Stimulated activated CD4-positive, alpha-beta T cell treated with anti-CD3 and anti-CD28 coated beads, Interleukin-2, amount 100 ng/mL, for 48 hours (primary cell): ENCODE results near the gene MINPP1.
"Not testable (repeated sequence)": the region's sequence is repeated elsewhere in the genome, so short reads cannot be mapped to it uniquely, and the experiment has no call there.

ENCODE experiments used
- DNase-seq, 2 donors: peaks; one replicate each; pipeline ENCODE4 v3.0.0-alpha.2; 2020

The MINPP1 gene, protein sequence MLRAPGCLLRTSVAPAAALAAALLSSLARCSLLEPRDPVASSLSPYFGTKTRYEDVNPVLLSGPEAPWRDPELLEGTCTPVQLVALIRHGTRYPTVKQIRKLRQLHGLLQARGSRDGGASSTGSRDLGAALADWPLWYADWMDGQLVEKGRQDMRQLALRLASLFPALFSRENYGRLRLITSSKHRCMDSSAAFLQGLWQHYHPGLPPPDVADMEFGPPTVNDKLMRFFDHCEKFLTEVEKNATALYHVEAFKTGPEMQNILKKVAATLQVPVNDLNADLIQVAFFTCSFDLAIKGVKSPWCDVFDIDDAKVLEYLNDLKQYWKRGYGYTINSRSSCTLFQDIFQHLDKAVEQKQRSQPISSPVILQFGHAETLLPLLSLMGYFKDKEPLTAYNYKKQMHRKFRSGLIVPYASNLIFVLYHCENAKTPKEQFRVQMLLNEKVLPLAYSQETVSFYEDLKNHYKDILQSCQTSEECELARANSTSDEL

DNA sequence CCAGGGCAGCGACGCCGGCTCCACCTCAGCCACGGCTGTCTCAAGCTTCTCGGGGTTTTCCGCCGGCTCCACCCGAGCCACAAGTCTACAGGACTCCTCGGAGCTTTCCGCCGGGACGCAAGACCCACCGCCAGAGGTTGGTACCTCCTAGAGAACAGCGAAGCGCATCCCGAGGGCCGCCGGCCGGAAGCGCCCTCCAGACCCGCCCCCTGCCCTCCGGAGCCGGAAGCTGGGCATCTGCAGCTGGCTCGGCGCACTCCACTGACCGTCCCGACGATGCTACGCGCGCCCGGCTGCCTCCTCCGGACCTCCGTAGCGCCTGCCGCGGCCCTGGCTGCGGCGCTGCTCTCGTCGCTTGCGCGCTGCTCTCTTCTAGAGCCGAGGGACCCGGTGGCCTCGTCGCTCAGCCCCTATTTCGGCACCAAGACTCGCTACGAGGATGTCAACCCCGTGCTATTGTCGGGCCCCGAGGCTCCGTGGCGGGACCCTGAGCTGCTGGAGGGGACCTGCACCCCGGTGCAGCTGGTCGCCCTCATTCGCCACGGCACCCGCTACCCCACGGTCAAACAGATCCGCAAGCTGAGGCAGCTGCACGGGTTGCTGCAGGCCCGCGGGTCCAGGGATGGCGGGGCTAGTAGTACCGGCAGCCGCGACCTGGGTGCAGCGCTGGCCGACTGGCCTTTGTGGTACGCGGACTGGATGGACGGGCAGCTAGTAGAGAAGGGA lies at the start of gene MINPP1:
Gene MINPP1, plus strand, starts transcription at position 254 of the 726 bp plus-strand sequence. Its CDS starts 23 bp downstream, at position 277.
- DNase-seq = peak; percentile 78 to 84

DNA sequence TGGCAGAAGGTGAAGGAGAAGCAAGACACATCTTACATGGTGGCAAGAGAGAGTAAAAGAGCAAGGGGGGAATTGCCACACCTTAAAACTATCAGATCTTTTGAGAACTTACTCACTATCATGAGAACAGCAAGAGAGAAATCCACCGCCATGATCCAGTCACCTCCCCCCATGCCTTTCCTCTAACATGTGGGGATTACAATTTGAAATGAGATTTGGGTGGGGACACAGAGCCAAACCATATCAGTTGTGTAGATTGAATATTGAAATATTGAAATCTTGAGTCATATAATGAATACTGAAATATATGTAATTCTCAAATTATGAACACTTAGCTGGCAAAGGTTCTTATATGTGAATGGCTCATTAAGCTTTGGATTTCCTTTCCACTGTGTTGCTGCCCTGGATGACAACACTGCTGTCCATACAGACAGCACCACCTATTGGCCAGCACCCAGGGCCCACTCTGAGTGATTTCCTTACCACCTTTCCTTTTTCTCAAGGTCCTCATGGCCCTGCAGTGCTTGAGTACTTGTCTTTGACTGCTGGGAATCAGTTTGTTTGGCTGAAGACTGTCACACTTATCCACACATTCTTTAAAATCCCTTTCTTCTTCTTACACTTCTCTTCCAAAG lies 48.0 kb upstream of the MINPP1 start:
- DNase-seq = not testable (repeated sequence)

DNA sequence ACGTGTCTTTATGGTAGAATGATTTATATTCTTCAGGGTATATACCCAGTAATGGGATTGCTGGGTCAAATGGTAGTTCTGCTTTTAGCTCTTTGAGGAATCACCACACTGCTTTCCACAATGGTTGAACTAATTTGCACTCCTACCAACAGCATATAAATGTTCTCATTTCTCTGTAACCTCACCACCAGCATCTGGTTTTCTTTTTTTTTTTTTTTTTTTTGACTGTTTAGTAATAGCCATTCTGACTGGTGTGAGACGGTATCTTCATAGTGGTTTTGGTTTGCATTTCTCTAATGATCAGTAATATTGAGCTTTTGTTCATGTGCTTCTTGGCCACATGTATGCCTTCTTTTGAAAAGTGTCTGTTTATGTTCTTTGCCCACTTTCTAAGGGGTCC lies 42.9 kb upstream of the MINPP1 start:
- DNase-seq = not testable (repeated sequence)

DNA sequence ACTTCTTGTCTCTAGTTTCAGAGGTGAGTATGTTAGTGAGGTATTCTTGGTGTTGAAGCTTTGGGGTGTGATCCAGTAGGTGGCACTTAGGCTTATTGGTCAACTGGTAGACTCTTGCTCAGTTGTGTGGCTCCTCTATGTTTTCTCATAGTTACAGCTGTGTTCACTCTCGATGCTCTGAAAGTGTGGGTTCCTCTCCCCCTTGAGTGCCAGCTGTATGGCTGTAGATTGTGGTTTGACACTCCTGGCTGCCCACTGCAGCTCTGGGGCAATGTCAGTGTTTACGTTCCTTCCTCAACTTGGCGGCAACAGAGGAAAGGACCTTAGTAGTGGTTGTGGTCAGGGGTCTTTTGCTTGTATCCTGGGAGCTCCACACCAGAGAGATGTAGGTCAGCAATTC lies 37.8 kb upstream of the MINPP1 start:
- not testable (repeated sequence) for DNase-seq

DNA sequence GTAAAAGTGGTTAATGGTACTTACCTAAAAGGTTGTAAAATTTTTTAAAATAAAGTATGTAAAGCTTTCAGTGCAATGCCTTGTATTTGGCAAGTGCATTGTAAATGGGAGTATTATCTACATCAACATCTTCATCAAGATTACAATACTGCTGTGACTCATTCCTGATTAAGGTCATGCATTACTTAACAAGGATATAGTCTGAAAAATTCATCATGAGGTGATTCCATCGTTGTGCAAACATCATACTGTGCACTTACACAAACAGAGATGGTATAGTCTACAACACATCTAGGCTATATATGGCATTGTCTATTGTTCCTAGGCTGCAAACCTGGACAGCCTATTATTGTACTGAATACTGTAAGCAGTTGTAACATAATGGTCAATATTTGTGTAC lies 16.0 kb upstream of the MINPP1 start:
- DNase-seq = not testable (repeated sequence)

DNA sequence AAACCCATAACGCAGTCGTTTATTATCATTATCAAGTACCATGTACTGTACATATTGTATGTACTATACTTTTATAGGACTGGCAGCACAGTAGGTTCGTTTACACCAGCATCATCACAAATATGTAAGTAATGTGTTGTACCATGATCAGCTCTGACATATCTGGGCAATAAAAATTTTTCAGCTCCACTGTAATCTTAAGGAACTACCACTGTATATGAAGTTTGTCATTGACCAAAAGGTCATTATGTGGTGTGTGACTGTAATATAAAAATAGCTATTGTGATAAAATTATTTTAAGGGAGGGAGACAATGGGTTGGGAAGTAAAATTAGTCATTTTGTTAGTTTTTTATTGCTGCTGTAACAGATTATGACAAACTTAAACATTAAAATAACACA lies 14.4 kb upstream of the MINPP1 start:
- DNase-seq = not testable (repeated sequence)

DNA sequence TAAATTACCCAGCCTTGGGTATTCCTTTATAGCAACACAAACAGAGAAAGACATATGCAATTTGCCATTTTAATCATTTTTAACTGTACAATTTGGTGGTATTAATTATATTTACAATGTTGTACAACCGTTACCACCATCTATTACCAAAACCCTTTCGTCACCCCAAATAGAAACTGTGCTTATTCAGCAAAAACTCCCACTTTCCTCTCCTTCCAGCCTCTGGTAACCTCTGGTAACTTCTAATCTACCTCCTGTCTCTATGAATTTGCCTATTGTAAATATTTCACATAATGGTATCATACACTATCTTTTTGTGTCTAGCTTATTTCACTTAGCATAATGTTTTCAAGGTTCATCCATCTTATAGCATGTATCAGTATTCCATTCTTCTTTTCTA lies 12.2 kb upstream of the MINPP1 start:
- DNase-seq = not testable (repeated sequence)

DNA sequence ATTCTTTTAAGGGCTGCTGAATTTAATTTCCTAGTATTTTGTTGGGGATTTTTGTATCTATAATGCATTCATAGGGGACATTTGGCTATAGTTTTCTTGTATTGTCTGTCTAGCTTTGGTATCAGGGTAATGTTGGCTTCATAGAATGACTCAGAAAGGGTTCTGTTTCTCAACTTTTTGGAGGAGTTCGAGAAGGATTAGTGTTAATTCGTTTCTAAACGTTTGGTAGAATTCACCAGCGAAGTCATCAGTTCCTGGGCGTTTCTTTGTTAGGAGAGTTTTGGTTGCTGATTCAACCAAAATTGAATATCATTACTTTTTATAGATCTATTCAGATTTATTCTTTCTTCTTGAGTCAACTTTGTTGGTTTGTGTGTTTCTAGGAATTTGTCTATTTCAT lies 9.2 kb upstream of the MINPP1 start:
- not testable (repeated sequence) for DNase-seq

DNA sequence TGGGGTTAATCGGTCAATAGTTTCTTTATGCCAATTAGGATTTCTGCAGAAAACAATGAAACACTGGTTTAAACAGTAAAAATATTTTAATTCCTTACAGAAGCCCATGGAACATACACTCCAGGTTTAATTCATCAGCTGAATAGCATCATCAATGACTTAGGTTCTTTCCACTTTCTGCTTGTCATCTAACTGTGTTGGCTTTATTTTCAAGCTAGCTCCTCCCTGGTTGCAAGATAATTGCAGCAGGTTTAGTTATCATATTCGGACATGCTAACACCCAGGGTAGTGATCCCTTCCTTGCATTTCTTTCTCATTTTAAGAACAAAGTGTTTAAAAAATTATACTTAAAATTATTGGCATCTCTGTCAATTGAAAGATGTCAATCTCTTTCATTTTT lies 7.3 kb upstream of the MINPP1 start:
- DNase-seq = not testable (repeated sequence)

DNA sequence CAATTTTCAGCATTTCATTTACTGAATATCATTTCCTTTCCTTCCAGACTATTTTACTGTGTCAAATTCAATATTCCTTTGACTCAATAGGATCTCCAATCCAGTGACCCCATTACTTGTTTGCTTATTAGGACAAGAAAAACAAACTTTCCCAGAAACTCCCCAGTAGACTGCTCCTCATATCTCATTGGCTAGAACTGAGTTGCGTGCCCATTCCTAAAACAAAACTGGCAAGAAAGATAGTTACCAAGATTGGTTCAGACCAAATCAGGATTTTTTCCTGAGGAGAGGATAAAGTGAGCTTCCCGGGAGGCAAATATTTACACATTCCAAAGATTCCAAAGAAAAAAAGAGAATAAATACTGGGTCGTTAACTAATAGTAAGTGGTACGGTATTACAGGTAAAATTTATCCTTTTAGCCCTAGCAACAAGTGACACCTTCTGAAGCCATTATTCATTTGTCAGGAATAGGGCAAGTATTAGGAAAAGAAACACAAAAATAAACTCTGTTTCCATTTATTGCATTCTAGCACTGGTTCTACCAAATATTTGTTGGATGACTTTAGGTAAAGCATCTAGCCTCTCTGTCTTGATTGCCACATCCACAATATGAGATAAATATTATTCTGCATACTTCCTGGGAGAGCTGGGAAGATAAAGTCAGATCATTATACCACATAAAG lies 6.4 kb upstream of the MINPP1 start:
- DNase-seq = not testable (repeated sequence)

DNA sequence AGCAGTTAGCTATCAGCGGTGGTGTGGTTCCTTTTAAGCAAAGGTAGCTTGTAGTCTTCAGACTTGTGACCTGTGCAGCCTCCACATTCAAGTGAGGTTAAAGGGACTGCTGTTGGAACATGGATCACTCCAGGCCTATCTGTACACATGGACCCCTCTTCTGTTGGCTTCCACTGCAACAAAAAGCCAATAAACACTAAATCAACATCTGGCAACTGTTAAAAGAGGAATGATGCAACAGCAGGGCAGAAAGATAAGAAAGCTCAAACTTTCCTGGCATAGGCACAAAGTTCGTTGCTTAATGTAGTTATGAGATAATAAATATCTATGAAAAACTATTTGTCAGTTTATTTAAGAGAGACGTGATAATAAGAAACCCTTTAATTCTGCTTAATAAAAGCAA lies 4.0 kb upstream of the MINPP1 start:
- DNase-seq = no peak

DNA sequence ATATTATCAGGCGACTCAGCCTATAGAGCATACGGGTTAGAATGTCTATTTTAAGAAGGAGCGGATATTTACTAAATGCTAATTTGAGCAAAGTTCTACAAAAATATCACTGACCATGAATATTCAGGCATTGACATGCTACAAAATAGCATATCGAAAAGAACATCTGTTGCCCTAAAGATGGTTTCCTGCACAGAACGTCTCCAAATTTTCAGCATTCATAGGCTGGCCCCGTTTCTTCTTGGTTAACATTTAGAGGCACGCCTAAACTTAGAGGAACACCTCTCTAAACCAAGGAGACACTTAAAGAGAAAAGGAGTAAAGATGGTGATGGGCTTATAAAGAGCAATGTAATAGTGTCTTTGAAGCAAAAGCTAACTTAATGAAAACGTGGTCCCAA lies 1.3 kb upstream of the MINPP1 start:
- no peak for DNase-seq

DNA sequence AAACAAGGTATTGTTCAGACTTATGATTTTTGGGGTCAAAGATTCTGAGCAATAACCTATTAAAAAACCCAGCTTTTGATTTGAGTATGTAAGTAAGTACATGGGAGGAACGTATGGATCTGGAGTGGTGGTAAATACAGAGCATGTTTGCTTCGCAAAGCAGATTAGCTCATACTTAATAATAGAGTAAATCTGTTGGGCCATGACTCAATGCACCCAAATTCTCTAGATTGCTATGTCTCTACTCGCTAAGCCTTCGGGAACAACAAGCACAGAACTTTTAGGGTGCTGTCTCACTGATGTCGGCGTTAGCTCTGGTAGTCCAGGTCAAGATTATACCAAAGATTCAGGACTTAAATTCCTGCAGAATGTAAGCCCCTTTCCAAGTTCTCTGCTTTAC lies 807 bp upstream of the MINPP1 start:
- no peak for DNase-seq

DNA sequence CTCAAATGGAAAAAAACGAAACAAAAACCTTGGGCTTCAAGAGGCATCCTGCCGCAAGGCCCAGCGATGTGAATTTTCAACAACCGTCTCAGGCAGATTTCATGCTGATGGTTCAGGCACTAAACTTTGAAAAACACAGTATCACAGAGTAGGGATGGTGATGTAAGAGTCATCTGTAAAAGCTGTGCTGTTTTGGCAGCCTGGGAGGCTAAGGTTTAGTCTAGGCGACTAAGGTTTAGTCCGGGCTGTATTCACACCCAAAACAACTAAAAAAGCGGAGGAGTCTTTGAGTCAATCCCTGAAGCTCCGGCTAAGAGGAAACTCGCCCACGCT lies 420 bp upstream of the MINPP1 start:
- no peak for DNase-seq

DNA sequence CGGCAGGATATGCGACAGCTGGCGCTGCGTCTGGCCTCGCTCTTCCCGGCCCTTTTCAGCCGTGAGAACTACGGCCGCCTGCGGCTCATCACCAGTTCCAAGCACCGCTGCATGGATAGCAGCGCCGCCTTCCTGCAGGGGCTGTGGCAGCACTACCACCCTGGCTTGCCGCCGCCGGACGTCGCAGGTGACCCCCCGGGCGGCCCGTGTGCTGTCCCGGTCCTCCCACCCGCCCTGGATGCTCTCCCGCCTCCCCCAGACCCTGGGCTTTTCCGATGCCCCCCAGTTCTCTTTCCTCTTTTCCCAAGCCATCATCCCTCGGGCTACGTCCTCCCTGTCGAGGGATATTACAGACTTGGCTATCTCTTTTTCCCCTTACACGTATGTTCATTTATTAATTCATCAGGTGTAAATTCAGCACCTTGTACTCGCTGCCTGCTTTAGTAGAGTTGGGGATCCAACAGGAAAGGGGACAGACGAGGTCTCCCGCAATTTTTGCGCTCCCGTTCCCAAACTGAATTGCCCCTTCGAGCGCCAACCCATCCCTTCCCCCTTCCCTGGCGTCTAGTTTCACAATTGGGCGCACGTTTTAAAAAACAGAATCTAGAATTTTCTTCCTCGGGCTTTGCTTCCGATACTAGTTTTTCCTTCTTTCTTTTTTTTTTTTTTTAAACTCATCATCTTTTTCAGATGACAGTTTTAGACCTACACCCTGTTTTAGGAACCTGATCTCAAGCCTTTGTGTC lies 846 bp downstream of the MINPP1 start:
- DNase-seq = peak in 1 of 2 donors; percentile 38

DNA sequence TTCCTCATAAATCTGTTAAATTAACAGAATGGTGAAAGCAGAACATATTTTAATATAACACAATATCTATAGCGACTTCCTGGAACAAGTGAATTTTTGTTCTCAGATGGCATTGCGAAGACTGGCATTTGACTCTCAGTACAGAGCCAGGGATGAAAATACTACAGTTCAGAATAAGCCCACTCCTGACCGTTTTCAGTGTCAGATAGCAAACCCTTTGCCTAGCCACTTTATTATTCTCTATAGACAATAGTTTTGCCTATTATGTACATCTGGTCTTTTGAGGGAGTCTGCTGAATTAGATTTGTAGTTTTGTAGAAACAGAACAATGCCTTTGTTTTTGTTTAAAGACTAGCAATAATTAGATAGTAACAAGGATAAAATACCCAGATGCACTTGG lies 2.3 kb downstream of the MINPP1 start:
- DNase-seq = no peak

DNA sequence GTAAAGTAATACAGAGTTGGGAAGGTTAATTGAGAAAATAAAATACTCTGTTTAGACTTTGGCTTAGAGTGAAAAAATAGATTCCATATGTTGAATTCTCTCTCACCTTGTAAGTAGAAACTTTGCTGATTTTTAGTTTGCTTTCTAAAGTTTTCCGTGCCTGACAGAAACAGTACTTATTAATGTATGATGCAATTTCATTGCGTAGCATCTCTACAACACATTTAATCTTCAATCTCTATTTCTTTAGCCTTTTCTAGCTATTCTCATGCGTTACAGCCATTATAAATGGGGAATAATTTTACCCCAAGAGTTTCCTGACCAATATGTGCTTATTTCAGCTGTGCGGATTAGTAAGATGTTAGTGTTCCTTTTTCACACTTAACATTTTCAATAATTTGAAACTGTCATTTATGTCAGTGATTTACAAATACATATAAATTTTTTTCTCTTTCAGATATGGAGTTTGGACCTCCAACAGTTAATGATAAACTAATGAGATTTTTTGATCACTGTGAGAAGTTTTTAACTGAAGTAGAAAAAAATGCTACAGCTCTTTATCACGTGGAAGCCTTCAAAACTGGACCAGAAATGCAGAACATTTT lies 3.3 kb downstream of the MINPP1 start:
- no peak for DNase-seq

DNA sequence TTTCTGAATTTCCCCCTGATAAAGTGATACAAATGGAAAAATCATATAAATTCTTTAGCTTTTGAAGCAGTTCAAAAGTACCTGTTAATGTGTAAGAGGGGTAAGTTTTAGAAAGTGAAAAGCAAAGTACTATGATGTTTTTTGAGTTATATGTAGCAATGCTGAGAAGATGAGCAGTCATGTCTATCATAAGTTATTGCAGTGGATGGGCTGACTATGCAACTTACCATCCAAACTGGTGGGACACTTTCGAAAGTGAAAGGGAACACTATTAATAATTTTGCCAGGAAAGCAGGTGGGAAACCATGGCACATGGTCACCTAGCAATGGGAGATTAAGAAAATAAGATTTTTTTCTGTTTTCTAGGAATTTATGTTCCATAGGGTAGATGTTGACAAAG lies 4.1 kb downstream of the MINPP1 start:
- DNase-seq = no peak

DNA sequence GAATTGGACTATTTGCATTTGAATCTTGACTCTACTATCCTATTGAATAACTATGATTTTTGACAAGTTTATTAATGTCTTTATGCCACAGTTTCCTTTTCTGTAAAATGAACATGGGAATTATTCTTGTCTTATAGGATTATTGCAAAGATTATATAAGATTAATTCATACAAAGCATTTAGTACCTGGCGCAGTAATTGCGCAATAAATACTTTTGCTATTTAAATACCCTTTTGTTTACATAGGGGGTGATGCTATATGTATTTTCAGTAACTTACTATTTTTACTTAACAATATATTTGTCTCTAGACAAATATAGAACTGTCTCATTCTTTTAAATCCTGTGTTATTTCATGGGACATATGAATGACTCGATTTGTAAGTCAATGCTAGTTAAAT lies 5.3 kb downstream of the MINPP1 start:
- no peak for DNase-seq

DNA sequence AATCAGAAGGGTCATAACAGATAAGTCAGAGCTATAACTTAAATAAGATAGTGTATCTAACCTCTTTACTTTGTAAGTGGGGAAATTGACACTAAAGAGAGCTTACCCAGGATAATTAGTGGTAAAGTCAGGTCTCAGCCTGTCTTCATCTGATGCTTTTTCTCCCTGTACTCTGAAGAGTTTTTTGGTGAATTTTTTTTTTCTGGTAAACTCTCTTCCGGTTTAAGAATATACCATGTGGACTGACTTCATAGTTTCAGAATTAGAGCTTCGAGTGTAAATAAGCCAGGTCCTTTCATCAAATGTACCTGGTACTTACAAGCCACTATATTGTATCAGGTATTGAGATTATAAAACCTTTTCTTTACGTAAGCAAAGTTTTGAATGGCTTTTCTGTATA lies 6.8 kb downstream of the MINPP1 start:
- DNase-seq = no peak

DNA sequence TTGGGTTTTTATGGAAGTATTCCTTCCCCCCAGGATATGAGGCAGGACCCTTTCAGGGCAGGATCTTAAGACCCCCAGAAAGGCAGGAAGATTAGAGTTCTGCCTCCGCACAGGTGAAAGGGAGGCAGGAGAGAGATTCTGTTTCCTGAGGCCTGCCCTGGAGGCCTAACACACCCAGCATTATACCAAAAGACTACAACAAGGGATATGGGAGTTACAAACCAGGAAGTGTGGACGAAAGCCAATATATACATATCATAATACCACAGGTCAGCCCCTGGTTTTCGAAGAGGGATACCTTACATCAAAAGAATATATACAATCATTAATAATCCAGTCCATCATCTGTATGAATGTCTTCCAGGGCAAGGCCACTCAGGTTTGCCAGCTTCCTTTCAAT lies 14.2 kb downstream of the MINPP1 start:
- no peak for DNase-seq

DNA sequence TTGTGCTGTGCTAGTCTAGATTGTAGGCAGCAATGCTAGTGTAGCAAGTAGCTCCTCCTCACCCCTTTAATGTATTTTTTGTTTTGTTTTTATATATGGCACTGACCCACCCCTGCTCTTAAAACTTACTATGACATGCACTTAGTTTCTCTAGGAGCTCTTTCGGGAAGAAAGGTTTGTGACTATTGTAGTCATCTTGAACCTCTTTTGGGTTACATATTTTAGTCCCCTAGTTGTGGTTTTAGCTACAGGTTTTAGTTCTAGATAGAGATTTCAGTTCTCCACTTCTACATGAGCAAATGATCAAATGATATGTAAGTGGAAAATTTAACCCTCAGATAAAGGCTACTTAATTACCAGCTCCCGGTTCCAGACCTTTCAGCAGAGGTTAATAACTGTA lies 14.9 kb downstream of the MINPP1 start:
- DNase-seq = no peak
